WTC11 (cell line): ENCODE results near the gene BABAM2. TPM values are rescaled to one million over a fixed set of nuclear protein-coding genes. Genes with fewer than 3 reads are reported as not detected.

Experiments used
- ATAC-seq: fragments of 200-7000 bp; cut with Tn5 transposase; 2 replicates; pipeline ENCODE4 v1.10.0; 2021; ENCODE audit warnings: mild to moderate bottlenecking, moderate library complexity
- CTCF ChIA-PET: fragments of 300-600 bp; sonication (Branson Sonifier 250); formaldehyde crosslinking; loops from one replicate; lab custom pipeline; 2021; ENCODE audit warnings: antibody characterized with exemption; lab: Charles Lee
- POLR2A ChIA-PET: fragments of 350-600 bp; sonication (Branson Sonifier 250); formaldehyde crosslinking; loops from one replicate; lab custom pipeline; 2021; ENCODE audit warnings: antibody characterized with exemption; lab: Charles Lee
- DNase-seq: peaks from one replicate; pipeline ENCODE4 v3.0.0; 2021; ENCODE audit warnings: low spot score
- H3K27ac Mint-ChIP-seq: 2 replicates; pipeline ENCODE4 v1.8.0; 2021; ENCODE audit warnings: mixed read lengths
- H3K27me3 Mint-ChIP-seq: 2 replicates; pipeline ENCODE4 v1.8.0; 2021; ENCODE audit warnings: low read depth, mild to moderate bottlenecking, moderate library complexity, mixed read lengths
- H3K36me3 Mint-ChIP-seq: 2 replicates; pipeline ENCODE4 v1.8.0; 2021; ENCODE audit warnings: mixed read lengths
- H3K4me1 Mint-ChIP-seq: 2 replicates; pipeline ENCODE4 v1.8.0; 2022; ENCODE audit warnings: mixed read lengths
- H3K4me3 Mint-ChIP-seq: 2 replicates; pipeline ENCODE4 v1.8.0; 2021; ENCODE audit warnings: mild to moderate bottlenecking, moderate library complexity, mixed read lengths
- H3K9me3 Mint-ChIP-seq: 2 replicates; pipeline ENCODE4 v1.8.0; 2021; ENCODE audit warnings: mixed read lengths
- FOXJ3 ChIP-seq: sonication (generic); formaldehyde crosslinking; IDR thresholded peaks from 2 replicates; pipeline ENCODE4 v1.9.0; 2021; ENCODE audit warnings: missing genetic modification reagents, mild to moderate bottlenecking, borderline replicate concordance
- GABPB1 ChIP-seq: sonication (generic); formaldehyde crosslinking; IDR thresholded peaks from 2 replicates; pipeline ENCODE4 v1.8.1; 2023; ENCODE audit warnings: mild to moderate bottlenecking, missing genetic modification reagents
- HMGA2 ChIP-seq: fragments of 250-450 bp; sonication (Bioruptor Pico); IDR thresholded peaks from 2 replicates; pipeline ENCODE4 v1.4.0; 2021; ENCODE audit warnings: mild to moderate bottlenecking, moderate library complexity
- NFYB ChIP-seq: sonication (generic); formaldehyde crosslinking; conservative IDR thresholded peaks from 2 replicates; pipeline ENCODE4 v1.8.0; 2022; ENCODE audit warnings: low read depth, missing genetic modification reagents
- NR2C2 ChIP-seq: sonication (generic); formaldehyde crosslinking; IDR thresholded peaks from 2 replicates; pipeline ENCODE4 v1.8.0; 2022; ENCODE audit warnings: mild to moderate bottlenecking, missing genetic modification reagents
- OVOL2 ChIP-seq: fragments of 250-450 bp; sonication (Bioruptor Pico); IDR thresholded peaks from 2 replicates; pipeline ENCODE4 v1.9.0; 2021; ENCODE audit warnings: mild to moderate bottlenecking, borderline replicate concordance
- RORB ChIP-seq: fragments of 250-450 bp; sonication (Bioruptor Pico); IDR thresholded peaks from 2 replicates; pipeline ENCODE4 v1.9.0; 2021; ENCODE audit warnings: mild to moderate bottlenecking
- SMAD3 ChIP-seq: sonication (generic); formaldehyde crosslinking; IDR thresholded peaks from 2 replicates; pipeline ENCODE4 v1.8.0; 2022; ENCODE audit warnings: missing genetic modification reagents, mild to moderate bottlenecking, borderline replicate concordance
- TEAD1 ChIP-seq: sonication (generic); formaldehyde crosslinking; IDR thresholded peaks from 2 replicates; pipeline ENCODE4 v1.8.0; 2022; ENCODE audit warnings: mild to moderate bottlenecking, missing genetic modification reagents
- TEAD4 ChIP-seq: sonication (generic); formaldehyde crosslinking; IDR thresholded peaks from 2 replicates; pipeline ENCODE4 v1.8.0; 2022; ENCODE audit warnings: mild to moderate bottlenecking, missing genetic modification reagents
- TP53 ChIP-seq: sonication (generic); formaldehyde crosslinking; IDR thresholded peaks from 2 replicates; pipeline ENCODE4 v1.8.1; 2023; ENCODE audit warnings: mild to moderate bottlenecking, missing genetic modification reagents
- ZNF232 ChIP-seq: sonication (generic); formaldehyde crosslinking; IDR thresholded peaks from 2 replicates; pipeline ENCODE4 v1.8.0; 2022; ENCODE audit warnings: mild to moderate bottlenecking, missing genetic modification reagents
- ZNF396 ChIP-seq: fragments of 250-450 bp; sonication (Bioruptor Pico); IDR thresholded peaks from 2 replicates; pipeline ENCODE4 v1.8.0; 2021; ENCODE audit warnings: mild to moderate bottlenecking, moderate library complexity, borderline replicate concordance
- total RNA-seq: library from RNA; stranded (reverse); gene quantifications from 3 replicates; pipeline ENCODE4 v1.2.3, GENCODE V29; 2021
- TF ChIP-seq, protein P1 (sequence below): sonication (generic); formaldehyde crosslinking; IDR thresholded peaks from 2 replicates; pipeline ENCODE4 v1.8.1; 2023; ENCODE audit warnings: mild to moderate bottlenecking, missing genetic modification reagents, moderate library complexity
- TF ChIP-seq, protein P2 (sequence below): sonication (generic); formaldehyde crosslinking; IDR thresholded peaks from 2 replicates; pipeline ENCODE4 v1.8.1; 2023; ENCODE audit warnings: mild to moderate bottlenecking, missing genetic modification reagents, borderline replicate concordance
- TF ChIP-seq, protein P3 (sequence below): sonication (generic); formaldehyde crosslinking; IDR thresholded peaks from 2 replicates; pipeline ENCODE4 v1.8.1; 2023; ENCODE audit warnings: mild to moderate bottlenecking, missing genetic modification reagents, moderate library complexity
- TF ChIP-seq, protein P4 (sequence below): sonication (generic); formaldehyde crosslinking; conservative IDR thresholded peaks from 2 replicates; pipeline ENCODE4 v1.8.1; 2023; ENCODE audit warnings: mild to moderate bottlenecking, low read depth, missing genetic modification reagents, moderate library complexity
- TF ChIP-seq, protein P5 (sequence below): sonication (generic); formaldehyde crosslinking; IDR thresholded peaks from 2 replicates; pipeline ENCODE4 v1.8.1; 2023; ENCODE audit warnings: mild to moderate bottlenecking, moderate library complexity, missing genetic modification reagents
- TF ChIP-seq, protein P6 (sequence below): sonication (generic); formaldehyde crosslinking; IDR thresholded peaks from 2 replicates; pipeline ENCODE4 v1.8.0; 2022; ENCODE audit warnings: mild to moderate bottlenecking, missing genetic modification reagents

Gene BABAM2
- total RNA-seq, 1 experiment from 2014 or later = 16.5 TPM

DNA sequence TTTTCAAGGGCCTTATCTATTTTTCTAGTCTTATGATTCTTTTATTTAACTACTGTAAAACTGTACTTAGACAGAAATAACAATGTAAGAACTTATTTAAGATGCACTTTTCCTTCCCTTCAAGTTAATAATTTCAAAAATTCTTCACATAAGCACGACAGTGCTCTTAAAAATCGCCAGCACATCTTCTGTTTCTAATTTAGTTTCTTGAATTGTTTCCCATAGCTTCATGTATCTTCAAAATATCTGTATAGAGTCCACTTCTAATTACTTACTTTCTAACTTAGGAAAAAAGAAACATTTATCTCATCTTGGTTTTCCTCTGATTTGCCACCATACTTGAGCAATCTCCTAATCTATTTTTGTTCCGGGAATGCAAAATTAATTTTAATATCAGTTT, 196.1 kb downstream of the BABAM2 start:
- H3K4me3 Mint-ChIP-seq = no peak overlapping the region
- POLR2A ChIA-PET = no interaction called here
- no peak overlapping the region for H3K27ac Mint-ChIP-seq
- H3K4me1 Mint-ChIP-seq = no peaks in the 10 kb centered on the region
- no peak for DNase-seq
- TF ChIP-seq, protein P1, sequence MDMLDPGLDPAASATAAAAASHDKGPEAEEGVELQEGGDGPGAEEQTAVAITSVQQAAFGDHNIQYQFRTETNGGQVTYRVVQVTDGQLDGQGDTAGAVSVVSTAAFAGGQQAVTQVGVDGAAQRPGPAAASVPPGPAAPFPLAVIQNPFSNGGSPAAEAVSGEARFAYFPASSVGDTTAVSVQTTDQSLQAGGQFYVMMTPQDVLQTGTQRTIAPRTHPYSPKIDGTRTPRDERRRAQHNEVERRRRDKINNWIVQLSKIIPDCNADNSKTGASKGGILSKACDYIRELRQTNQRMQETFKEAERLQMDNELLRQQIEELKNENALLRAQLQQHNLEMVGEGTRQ = no peak
- CTCF ChIA-PET = interaction anchor here (0.6 kb wide), 1 partner anchor 72 kb away, joined by 4 read pairs; no protein-coding TSS in a partner anchor
- no peaks in the 10 kb centered on the region for H3K36me3 Mint-ChIP-seq
- no peak for ATAC-seq
- H3K9me3 Mint-ChIP-seq = no peaks in the 10 kb centered on the region
- no peaks in the 10 kb centered on the region for H3K27me3 Mint-ChIP-seq

DNA sequence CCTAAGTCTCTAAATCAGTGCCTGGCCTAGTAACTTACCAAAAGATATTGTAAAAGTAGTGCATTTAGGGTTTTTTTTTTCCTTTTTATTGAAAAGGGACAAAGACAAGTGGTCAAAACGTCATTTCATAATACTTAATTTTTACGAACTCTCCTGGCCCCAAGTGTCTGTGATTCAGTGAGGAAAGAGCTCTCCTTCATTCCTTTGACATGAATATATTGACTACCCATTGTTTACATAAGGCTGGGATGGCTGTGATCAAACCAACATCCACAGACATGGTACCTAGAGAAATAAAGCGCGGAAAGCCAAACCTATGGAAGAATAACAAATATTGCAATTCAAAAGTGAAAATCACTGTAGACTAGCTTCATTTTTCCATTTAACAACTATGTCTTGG, 198.4 kb downstream of the BABAM2 start:
- H3K27ac Mint-ChIP-seq = no peak overlapping the region
- no peak for TF ChIP-seq ZNF232 (CRISPR knock-in tag)
- TF ChIP-seq, protein P2, sequence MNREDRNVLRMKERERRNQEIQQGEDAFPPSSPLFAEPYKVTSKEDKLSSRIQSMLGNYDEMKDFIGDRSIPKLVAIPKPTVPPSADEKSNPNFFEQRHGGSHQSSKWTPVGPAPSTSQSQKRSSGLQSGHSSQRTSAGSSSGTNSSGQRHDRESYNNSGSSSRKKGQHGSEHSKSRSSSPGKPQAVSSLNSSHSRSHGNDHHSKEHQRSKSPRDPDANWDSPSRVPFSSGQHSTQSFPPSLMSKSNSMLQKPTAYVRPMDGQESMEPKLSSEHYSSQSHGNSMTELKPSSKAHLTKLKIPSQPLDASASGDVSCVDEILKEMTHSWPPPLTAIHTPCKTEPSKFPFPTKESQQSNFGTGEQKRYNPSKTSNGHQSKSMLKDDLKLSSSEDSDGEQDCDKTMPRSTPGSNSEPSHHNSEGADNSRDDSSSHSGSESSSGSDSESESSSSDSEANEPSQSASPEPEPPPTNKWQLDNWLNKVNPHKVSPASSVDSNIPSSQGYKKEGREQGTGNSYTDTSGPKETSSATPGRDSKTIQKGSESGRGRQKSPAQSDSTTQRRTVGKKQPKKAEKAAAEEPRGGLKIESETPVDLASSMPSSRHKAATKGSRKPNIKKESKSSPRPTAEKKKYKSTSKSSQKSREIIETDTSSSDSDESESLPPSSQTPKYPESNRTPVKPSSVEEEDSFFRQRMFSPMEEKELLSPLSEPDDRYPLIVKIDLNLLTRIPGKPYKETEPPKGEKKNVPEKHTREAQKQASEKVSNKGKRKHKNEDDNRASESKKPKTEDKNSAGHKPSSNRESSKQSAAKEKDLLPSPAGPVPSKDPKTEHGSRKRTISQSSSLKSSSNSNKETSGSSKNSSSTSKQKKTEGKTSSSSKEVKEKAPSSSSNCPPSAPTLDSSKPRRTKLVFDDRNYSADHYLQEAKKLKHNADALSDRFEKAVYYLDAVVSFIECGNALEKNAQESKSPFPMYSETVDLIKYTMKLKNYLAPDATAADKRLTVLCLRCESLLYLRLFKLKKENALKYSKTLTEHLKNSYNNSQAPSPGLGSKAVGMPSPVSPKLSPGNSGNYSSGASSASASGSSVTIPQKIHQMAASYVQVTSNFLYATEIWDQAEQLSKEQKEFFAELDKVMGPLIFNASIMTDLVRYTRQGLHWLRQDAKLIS (CRISPR knock-in tag) = no peak
- no peak for TF ChIP-seq FOXJ3 (CRISPR knock-in tag)
- no peak for TF ChIP-seq TEAD1
- TF ChIP-seq GABPB1 (CRISPR knock-in tag) = no peak
- TF ChIP-seq, protein P3, sequence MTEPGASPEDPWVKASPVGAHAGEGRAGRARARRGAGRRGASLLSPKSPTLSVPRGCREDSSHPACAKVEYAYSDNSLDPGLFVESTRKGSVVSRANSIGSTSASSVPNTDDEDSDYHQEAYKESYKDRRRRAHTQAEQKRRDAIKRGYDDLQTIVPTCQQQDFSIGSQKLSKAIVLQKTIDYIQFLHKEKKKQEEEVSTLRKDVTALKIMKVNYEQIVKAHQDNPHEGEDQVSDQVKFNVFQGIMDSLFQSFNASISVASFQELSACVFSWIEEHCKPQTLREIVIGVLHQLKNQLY (CRISPR knock-in tag) = no peak
- TF ChIP-seq SMAD3 (CRISPR knock-in tag) = no peak
- TF ChIP-seq HMGA2 = no peak
- TF ChIP-seq, protein P4, sequence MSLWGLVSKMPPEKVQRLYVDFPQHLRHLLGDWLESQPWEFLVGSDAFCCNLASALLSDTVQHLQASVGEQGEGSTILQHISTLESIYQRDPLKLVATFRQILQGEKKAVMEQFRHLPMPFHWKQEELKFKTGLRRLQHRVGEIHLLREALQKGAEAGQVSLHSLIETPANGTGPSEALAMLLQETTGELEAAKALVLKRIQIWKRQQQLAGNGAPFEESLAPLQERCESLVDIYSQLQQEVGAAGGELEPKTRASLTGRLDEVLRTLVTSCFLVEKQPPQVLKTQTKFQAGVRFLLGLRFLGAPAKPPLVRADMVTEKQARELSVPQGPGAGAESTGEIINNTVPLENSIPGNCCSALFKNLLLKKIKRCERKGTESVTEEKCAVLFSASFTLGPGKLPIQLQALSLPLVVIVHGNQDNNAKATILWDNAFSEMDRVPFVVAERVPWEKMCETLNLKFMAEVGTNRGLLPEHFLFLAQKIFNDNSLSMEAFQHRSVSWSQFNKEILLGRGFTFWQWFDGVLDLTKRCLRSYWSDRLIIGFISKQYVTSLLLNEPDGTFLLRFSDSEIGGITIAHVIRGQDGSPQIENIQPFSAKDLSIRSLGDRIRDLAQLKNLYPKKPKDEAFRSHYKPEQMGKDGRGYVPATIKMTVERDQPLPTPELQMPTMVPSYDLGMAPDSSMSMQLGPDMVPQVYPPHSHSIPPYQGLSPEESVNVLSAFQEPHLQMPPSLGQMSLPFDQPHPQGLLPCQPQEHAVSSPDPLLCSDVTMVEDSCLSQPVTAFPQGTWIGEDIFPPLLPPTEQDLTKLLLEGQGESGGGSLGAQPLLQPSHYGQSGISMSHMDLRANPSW (CRISPR knock-in tag) = no peak
- no peak for TF ChIP-seq TP53
- TF ChIP-seq TEAD4 (CRISPR knock-in tag) = no peak
- no peak for TF ChIP-seq RORB (CRISPR knock-in tag)
- no peak for TF ChIP-seq NFYB (CRISPR knock-in tag)
- TF ChIP-seq OVOL2 (CRISPR knock-in tag) = no peak
- TF ChIP-seq, protein P5, sequence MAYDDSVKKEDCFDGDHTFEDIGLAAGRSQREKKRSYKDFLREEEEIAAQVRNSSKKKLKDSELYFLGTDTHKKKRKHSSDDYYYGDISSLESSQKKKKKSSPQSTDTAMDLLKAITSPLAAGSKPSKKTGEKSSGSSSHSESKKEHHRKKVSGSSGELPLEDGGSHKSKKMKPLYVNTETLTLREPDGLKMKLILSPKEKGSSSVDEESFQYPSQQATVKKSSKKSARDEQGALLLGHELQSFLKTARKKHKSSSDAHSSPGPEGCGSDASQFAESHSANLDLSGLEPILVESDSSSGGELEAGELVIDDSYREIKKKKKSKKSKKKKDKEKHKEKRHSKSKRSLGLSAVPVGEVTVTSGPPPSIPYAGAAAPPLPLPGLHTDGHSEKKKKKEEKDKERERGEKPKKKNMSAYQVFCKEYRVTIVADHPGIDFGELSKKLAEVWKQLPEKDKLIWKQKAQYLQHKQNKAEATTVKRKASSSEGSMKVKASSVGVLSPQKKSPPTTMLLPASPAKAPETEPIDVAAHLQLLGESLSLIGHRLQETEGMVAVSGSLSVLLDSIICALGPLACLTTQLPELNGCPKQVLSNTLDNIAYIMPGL = no peak
- TF ChIP-seq, protein P1 = no peak
- TF ChIP-seq NR2C2 (CRISPR knock-in tag) = no peak
- TF ChIP-seq, protein P6, sequence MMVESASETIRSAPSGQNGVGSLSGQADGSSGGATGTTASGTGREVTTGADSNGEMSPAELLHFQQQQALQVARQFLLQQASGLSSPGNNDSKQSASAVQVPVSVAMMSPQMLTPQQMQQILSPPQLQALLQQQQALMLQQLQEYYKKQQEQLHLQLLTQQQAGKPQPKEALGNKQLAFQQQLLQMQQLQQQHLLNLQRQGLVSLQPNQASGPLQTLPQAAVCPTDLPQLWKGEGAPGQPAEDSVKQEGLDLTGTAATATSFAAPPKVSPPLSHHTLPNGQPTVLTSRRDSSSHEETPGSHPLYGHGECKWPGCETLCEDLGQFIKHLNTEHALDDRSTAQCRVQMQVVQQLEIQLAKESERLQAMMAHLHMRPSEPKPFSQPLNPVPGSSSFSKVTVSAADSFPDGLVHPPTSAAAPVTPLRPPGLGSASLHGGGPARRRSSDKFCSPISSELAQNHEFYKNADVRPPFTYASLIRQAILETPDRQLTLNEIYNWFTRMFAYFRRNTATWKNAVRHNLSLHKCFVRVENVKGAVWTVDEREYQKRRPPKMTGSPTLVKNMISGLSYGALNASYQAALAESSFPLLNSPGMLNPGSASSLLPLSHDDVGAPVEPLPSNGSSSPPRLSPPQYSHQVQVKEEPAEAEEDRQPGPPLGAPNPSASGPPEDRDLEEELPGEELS (CRISPR knock-in tag) = no peak
- TF ChIP-seq ZNF396 (CRISPR knock-in tag) = no peak
- no peak for ATAC-seq
- no peak for DNase-seq
- POLR2A ChIA-PET = no interaction called here
- CTCF ChIA-PET = no interaction called here
- no peaks in the 10 kb centered on the region for H3K36me3 Mint-ChIP-seq
- no peaks in the 10 kb centered on the region for H3K9me3 Mint-ChIP-seq
- no peaks in the 10 kb centered on the region for H3K4me1 Mint-ChIP-seq
- H3K4me3 Mint-ChIP-seq = no peak overlapping the region
- H3K27me3 Mint-ChIP-seq = no peaks in the 10 kb centered on the region
